WTC11 (cell line): ENCODE results near the gene TMEM169.

Experiments used
- ELF4 ChIP-seq: sonication (generic); formaldehyde crosslinking; IDR thresholded peaks from 2 replicates; pipeline ENCODE4 v1.8.1; 2022; ENCODE audit warnings: low read depth, mild to moderate bottlenecking, moderate library complexity, missing genetic modification reagents
- ESRRA ChIP-seq: sonication (generic); formaldehyde crosslinking; IDR thresholded peaks from 2 replicates; pipeline ENCODE4 v1.8.1; 2022; ENCODE audit warnings: mild to moderate bottlenecking, missing genetic modification reagents, borderline replicate concordance
- FOXJ3 ChIP-seq: sonication (generic); formaldehyde crosslinking; IDR thresholded peaks from 2 replicates; pipeline ENCODE4 v1.9.0; 2021; ENCODE audit warnings: missing genetic modification reagents, mild to moderate bottlenecking, borderline replicate concordance
- MAX ChIP-seq: sonication (generic); formaldehyde crosslinking; IDR thresholded peaks from 2 replicates; pipeline ENCODE4 v1.8.0; 2022; ENCODE audit warnings: mild to moderate bottlenecking, missing genetic modification reagents
- RELA ChIP-seq: sonication (generic); formaldehyde crosslinking; IDR thresholded peaks from 2 replicates; pipeline ENCODE4 v1.8.1; 2022; ENCODE audit warnings: missing genetic modification reagents, mild to moderate bottlenecking, borderline replicate concordance
- USF2 ChIP-seq: sonication (generic); formaldehyde crosslinking; IDR thresholded peaks from 2 replicates; pipeline ENCODE4 v1.8.1; 2023; ENCODE audit warnings: mild to moderate bottlenecking, missing genetic modification reagents, moderate library complexity
- TF ChIP-seq, protein P1 (sequence below): fragments of 200-600 bp; IDR thresholded peaks from 2 replicates; pipeline ENCODE4 v1.8.0; 2022; ENCODE audit warnings: antibody characterized with exemption
- TF ChIP-seq, protein P2 (sequence below): sonication (generic); formaldehyde crosslinking; IDR thresholded peaks from 2 replicates; pipeline ENCODE4 v1.8.1; 2023; ENCODE audit warnings: mild to moderate bottlenecking, missing genetic modification reagents
- TF ChIP-seq, protein P3 (sequence below): sonication (generic); formaldehyde crosslinking; IDR thresholded peaks from 2 replicates; pipeline ENCODE4 v1.8.0; 2022; ENCODE audit warnings: mild to moderate bottlenecking, missing genetic modification reagents
- TF ChIP-seq, protein P4 (sequence below): sonication (generic); formaldehyde crosslinking; conservative IDR thresholded peaks from 2 replicates; pipeline ENCODE4 v1.8.1; 2022; ENCODE audit warnings: mild to moderate bottlenecking, missing genetic modification reagents

DNA sequence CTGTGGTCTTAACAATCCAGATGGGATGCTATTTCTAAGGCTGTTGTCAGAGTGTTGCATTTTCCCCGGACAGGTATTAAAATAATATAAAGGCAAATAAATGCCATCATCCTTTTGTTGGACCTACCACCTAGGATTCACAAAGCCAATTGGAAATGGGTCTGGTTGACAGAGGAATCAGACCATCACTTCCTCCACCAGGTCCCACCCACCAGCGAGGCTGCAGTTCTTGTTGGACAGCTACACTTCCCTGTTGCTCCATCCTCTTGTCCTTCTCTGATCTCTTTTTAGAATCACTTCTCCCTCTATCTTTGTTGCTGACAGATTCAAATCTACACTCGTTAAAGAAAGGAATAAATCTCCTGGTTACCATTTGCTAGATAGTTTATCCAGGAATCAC, 1.1 kb downstream of the TMEM169 start:
- no peak for TF ChIP-seq USF2 (CRISPR knock-in tag)
- TF ChIP-seq, protein P1, sequence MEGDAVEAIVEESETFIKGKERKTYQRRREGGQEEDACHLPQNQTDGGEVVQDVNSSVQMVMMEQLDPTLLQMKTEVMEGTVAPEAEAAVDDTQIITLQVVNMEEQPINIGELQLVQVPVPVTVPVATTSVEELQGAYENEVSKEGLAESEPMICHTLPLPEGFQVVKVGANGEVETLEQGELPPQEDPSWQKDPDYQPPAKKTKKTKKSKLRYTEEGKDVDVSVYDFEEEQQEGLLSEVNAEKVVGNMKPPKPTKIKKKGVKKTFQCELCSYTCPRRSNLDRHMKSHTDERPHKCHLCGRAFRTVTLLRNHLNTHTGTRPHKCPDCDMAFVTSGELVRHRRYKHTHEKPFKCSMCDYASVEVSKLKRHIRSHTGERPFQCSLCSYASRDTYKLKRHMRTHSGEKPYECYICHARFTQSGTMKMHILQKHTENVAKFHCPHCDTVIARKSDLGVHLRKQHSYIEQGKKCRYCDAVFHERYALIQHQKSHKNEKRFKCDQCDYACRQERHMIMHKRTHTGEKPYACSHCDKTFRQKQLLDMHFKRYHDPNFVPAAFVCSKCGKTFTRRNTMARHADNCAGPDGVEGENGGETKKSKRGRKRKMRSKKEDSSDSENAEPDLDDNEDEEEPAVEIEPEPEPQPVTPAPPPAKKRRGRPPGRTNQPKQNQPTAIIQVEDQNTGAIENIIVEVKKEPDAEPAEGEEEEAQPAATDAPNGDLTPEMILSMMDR, result no peak
- no peak for TF ChIP-seq ESRRA (CRISPR knock-in tag)
- TF ChIP-seq MAX (CRISPR knock-in tag), result no peak
- TF ChIP-seq FOXJ3 (CRISPR knock-in tag), result no peak
- TF ChIP-seq, protein P2, sequence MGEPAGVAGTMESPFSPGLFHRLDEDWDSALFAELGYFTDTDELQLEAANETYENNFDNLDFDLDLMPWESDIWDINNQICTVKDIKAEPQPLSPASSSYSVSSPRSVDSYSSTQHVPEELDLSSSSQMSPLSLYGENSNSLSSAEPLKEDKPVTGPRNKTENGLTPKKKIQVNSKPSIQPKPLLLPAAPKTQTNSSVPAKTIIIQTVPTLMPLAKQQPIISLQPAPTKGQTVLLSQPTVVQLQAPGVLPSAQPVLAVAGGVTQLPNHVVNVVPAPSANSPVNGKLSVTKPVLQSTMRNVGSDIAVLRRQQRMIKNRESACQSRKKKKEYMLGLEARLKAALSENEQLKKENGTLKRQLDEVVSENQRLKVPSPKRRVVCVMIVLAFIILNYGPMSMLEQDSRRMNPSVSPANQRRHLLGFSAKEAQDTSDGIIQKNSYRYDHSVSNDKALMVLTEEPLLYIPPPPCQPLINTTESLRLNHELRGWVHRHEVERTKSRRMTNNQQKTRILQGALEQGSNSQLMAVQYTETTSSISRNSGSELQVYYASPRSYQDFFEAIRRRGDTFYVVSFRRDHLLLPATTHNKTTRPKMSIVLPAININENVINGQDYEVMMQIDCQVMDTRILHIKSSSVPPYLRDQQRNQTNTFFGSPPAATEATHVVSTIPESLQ (CRISPR knock-in tag), result no peak
- TF ChIP-seq, protein P3, sequence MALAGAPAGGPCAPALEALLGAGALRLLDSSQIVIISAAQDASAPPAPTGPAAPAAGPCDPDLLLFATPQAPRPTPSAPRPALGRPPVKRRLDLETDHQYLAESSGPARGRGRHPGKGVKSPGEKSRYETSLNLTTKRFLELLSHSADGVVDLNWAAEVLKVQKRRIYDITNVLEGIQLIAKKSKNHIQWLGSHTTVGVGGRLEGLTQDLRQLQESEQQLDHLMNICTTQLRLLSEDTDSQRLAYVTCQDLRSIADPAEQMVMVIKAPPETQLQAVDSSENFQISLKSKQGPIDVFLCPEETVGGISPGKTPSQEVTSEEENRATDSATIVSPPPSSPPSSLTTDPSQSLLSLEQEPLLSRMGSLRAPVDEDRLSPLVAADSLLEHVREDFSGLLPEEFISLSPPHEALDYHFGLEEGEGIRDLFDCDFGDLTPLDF, result no peak
- TF ChIP-seq ELF4, result no peak
- TF ChIP-seq, protein P4, sequence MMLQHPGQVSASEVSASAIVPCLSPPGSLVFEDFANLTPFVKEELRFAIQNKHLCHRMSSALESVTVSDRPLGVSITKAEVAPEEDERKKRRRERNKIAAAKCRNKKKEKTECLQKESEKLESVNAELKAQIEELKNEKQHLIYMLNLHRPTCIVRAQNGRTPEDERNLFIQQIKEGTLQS (CRISPR knock-in tag), result no peak
- no peak for TF ChIP-seq RELA (CRISPR knock-in tag)
